Cardiac muscle cell (in vitro differentiated cells and primary cell): ENCODE results near the gene FRMD4B. TPM values are rescaled to one million over a fixed set of nuclear protein-coding genes. Genes with fewer than 3 reads are reported as not detected.

ENCODE experiments used
- DNase-seq, 2 donors: peaks; one replicate each; pipeline versions ENCODE4 v3.0.0 to v3.0.0-alpha.2; 2010 to 2017; ENCODE audit warnings: low read depth in 1 of 2, low spot score in 1 of 2
- H3K27ac ChIP-seq: fragments of 200-600 bp; sonication (generic); 2 replicates; pipeline ENCODE4 v1.5.1; 2016
- H3K27me3 ChIP-seq: fragments of 200-600 bp; sonication (generic); 2 replicates; pipeline ENCODE4 v1.6.0; 2016; ENCODE audit warnings: control low read depth
- H3K36me3 ChIP-seq: fragments of 200-600 bp; sonication (generic); 2 replicates; pipeline ENCODE4 v1.5.1; 2016; ENCODE audit warnings: control low read depth
- H3K4me1 ChIP-seq: fragments of 200-600 bp; sonication (generic); 2 replicates; pipeline ENCODE4 v1.8.1; 2017; ENCODE audit warnings: low read depth, mild to moderate bottlenecking, mixed run types
- H3K4me3 ChIP-seq: fragments of 200-600 bp; sonication (generic); 2 replicates; pipeline ENCODE4 v1.5.1; 2016; ENCODE audit warnings: mild to moderate bottlenecking
- H3K9me3 ChIP-seq: fragments of 200-600 bp; sonication (generic); 2 replicates; pipeline ENCODE4 v1.5.1; 2017; ENCODE audit warnings: low read depth, mild to moderate bottlenecking, control low read depth
- polyA plus RNA-seq: library from polyadenylated mRNA; unstranded; fragments of >200 nt; fragmentation: Nextera tagmentation; extraction: Ambion mirVana; gene quantifications from 2 replicates; pipeline ENCODE4 v1.2.1, GENCODE V29; 2016
- total RNA-seq: library from RNA; depleted of rRNA; stranded (reverse); fragments of >200 nt; gene quantifications from 2 replicates; pipeline ENCODE4 v1.2.3, GENCODE V29; 2016
- TF ChIP-seq, protein P1 (sequence below): IDR thresholded peaks from 2 replicates; pipeline ENCODE4 v1.5.1; 2012; ENCODE audit warnings: low read depth, mild to moderate bottlenecking, low read length

Gene FRMD4B
- total and polyA plus RNA-seq, 2 experiments from 2014 or later: 38.6 to 78.7 TPM

DNA sequence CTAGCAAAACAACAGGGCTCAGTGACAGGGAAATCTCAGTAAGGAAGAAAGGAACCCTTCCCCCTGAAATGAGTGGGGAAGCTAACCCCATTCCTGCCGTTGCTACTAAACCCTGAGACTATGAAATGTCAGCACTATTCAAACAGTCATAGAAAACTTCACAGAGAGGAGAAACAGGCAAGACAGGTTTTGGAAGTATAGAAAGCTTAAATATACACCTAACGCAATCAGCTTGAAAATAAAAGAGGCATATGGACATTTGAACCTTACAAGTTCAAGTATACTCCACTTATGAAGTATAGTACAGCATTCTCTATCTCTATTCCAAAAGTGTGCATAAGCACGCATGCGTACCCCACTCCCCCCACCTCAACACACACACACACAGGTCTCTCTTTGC lies 17.6 kb upstream of the FRMD4B start:
- TF ChIP-seq, protein P1, sequence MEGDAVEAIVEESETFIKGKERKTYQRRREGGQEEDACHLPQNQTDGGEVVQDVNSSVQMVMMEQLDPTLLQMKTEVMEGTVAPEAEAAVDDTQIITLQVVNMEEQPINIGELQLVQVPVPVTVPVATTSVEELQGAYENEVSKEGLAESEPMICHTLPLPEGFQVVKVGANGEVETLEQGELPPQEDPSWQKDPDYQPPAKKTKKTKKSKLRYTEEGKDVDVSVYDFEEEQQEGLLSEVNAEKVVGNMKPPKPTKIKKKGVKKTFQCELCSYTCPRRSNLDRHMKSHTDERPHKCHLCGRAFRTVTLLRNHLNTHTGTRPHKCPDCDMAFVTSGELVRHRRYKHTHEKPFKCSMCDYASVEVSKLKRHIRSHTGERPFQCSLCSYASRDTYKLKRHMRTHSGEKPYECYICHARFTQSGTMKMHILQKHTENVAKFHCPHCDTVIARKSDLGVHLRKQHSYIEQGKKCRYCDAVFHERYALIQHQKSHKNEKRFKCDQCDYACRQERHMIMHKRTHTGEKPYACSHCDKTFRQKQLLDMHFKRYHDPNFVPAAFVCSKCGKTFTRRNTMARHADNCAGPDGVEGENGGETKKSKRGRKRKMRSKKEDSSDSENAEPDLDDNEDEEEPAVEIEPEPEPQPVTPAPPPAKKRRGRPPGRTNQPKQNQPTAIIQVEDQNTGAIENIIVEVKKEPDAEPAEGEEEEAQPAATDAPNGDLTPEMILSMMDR: no peak
- DNase-seq: no peak
- no peaks in the 10 kb centered on the region for H3K4me1 ChIP-seq
- H3K36me3 ChIP-seq: no peaks in the 10 kb centered on the region
- H3K9me3 ChIP-seq: no peaks in the 10 kb centered on the region
- H3K4me3 ChIP-seq: no peak overlapping the region
- H3K27ac ChIP-seq: no peak overlapping the region
- H3K27me3 ChIP-seq: no peaks in the 10 kb centered on the region

DNA sequence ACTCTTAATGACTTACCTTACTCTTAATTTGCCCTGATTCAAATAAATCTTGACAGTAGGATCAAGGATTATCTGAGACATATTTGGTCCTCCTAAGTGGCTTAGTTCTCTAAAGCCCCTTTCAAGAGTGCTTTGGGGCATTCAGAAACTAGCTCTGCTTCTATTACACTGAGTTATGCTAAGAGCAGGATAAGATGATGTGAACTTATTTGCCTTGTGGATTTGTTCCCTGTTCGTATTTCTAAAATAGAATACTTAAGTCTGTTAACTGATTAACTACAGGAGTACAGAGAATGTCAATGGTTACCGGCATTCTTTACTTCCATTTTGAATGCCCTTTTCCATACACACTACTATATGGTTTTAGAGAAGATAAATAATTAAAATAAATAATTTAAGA lies 14.8 kb upstream of the FRMD4B start:
- TF ChIP-seq, protein P1: no peak
- H3K9me3 ChIP-seq: no peaks in the 10 kb centered on the region
- no peak overlapping the region for H3K27ac ChIP-seq
- H3K4me3 ChIP-seq: no peak overlapping the region
- no peaks in the 10 kb centered on the region for H3K27me3 ChIP-seq
- H3K4me1 ChIP-seq: no peaks in the 10 kb centered on the region
- no peak for DNase-seq
- H3K36me3 ChIP-seq: no peaks in the 10 kb centered on the region

DNA sequence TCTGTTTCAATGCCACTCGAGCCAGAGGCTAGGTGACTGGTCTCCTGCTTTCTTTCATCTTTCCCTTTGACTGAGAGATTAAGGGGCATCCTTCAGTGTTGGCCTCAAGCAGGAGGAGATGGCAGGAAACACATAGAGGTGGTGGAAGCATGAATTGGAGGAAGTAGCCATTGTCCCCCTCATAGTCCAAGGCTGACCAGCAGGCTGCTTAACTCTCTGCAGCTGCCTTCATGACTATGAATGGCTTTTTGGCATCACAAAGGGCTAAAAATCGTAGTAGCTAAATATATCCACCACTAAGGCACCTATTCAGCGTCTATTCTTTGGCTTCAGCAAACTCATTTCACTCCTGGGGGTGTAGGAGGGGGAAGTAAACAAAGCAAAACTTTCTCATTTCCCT lies 7.0 kb upstream of the FRMD4B start:
- H3K27ac ChIP-seq: no peak overlapping the region
- H3K36me3 ChIP-seq: no peaks in the 10 kb centered on the region
- TF ChIP-seq, protein P1: no peak
- no peaks in the 10 kb centered on the region for H3K4me1 ChIP-seq
- DNase-seq: no peak
- no peaks in the 10 kb centered on the region for H3K27me3 ChIP-seq
- no peak overlapping the region for H3K4me3 ChIP-seq
- H3K9me3 ChIP-seq: no peaks in the 10 kb centered on the region

DNA sequence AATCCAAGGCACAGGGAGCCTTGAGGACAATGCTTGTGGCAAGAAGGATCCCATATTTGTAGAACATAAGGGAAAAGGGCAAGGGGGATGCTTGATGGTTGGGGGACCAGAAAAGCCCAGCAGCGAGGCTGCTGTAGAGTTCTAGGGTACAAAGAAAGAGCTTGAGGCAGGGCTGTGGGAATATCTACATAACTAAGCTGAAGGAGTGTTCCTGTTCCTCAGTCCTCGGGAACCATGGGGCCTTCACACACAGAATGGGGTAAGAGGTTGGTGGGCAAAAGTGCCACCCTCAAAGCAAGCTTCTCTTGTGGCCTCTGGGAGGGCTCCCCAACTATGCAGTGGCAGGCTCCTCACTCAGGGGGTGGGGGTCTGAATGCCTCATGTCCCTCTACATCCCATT lies 6.5 kb upstream of the FRMD4B start:
- H3K27me3 ChIP-seq: peaks cover 3% of the 10 kb centered on the region
- TF ChIP-seq, protein P1: no peak
- no peak for DNase-seq
- H3K27ac ChIP-seq: no peak overlapping the region
- H3K4me3 ChIP-seq: no peak overlapping the region
- H3K9me3 ChIP-seq: no peaks in the 10 kb centered on the region
- H3K4me1 ChIP-seq: no peaks in the 10 kb centered on the region
- no peaks in the 10 kb centered on the region for H3K36me3 ChIP-seq

DNA sequence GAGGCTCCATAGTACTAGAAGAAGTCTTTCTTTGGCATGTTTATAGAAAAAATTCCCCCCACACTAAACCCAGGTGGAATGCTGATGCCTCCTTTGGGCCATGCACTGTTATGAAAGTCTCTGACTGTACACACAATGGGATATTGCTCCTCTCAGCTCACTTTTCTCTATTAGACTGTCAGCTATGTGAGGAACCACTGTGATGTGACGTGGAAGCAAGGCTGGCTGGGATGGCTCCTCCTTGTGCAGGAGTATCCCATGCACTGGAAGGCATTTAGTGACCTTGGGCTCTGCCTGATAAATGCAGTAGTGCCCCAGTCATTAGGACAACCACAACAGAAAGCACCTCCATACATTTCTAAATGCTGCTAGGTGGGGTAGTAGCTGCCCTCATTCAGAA lies 5.7 kb upstream of the FRMD4B start:
- H3K4me3 ChIP-seq: no peak overlapping the region
- peaks cover 12% of the 10 kb centered on the region for H3K27me3 ChIP-seq
- H3K36me3 ChIP-seq: no peaks in the 10 kb centered on the region
- TF ChIP-seq, protein P1: no peak
- H3K9me3 ChIP-seq: no peaks in the 10 kb centered on the region
- no peak overlapping the region for H3K27ac ChIP-seq
- no peak for DNase-seq
- H3K4me1 ChIP-seq: peaks cover under 1% of the 10 kb centered on the region

DNA sequence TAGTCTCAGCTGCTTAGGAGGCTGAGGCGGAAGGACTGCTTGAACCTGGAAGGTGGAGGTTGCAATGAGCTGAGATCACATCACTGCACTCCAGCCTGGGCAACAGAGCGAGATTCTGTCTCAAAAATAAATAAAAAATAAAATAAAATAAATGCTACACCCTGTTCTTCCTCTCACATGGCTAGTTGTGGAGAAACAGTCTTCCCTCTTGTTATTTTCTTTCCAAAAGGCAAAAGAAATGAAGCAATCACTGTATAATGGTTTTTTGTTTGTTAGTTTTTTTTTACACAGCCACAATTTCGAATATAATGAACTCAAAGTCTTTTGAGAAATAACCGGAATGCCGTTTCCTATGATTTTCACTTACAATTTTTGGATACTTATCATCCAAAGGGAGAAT lies 4.9 kb upstream of the FRMD4B start:
- TF ChIP-seq, protein P1: no peak
- no peaks in the 10 kb centered on the region for H3K9me3 ChIP-seq
- H3K27me3 ChIP-seq: peaks cover 20% of the 10 kb centered on the region
- H3K27ac ChIP-seq: no peak overlapping the region
- no peak overlapping the region for H3K4me3 ChIP-seq
- no peak for DNase-seq
- peaks cover 3% of the 10 kb centered on the region for H3K4me1 ChIP-seq
- no peaks in the 10 kb centered on the region for H3K36me3 ChIP-seq
